Gastrocnemius medialis (tissue), 4 donors: ENCODE data around the gene PIGN. TPM values are rescaled to one million over a fixed set of nuclear protein-coding genes. Genes with fewer than 3 reads are reported as not detected.

Source experiments
- ATAC-seq, 2 donors: fragments of 150-250 bp; one replicate each; pipeline ENCODE4 v1.9.1; 2016
- DNase-seq, 2 donors: peaks; one replicate each; pipeline ENCODE4 v3.0.0-alpha.2; 2019
- H3K27ac ChIP-seq, 4 donors: fragments of 200-600 bp; sonication (generic); 1 replicate in 1 of 4; 2 replicates in 3 of 4; pipeline ENCODE4 v1.5.1; 2016 to 2018; ENCODE audit warnings: mild to moderate bottlenecking in 2 of 4, moderate library complexity in 1 of 4
- H3K27me3 ChIP-seq, 3 donors: fragments of 200-600 bp; sonication (generic) in 2 of 3; 1 replicate in 1 of 3; 2 replicates in 2 of 3; pipeline versions ENCODE4 v1.5.1 to v1.6.0; 2016 to 2019; ENCODE audit warnings: mild to moderate bottlenecking in 1 of 3, moderate library complexity in 1 of 3
- H3K36me3 ChIP-seq, 2 donors: fragments of 200-600 bp; sonication (generic) in 1 of 2; one replicate each; pipeline ENCODE4 v1.5.1; 2017 to 2018
- H3K4me1 ChIP-seq, 2 donors: fragments of 200-600 bp; sonication (generic) in 1 of 2; one replicate each; pipeline ENCODE4 v1.5.1; 2016 to 2017; ENCODE audit warnings: mild to moderate bottlenecking in 2 of 2
- H3K4me3 ChIP-seq, 4 donors: fragments of 200-600 bp; sonication (generic) in 3 of 4; 1 replicate in 1 of 4; 2 replicates in 3 of 4; pipeline ENCODE4 v1.5.1; 2016 to 2019; ENCODE audit warnings: mild to moderate bottlenecking in 2 of 4
- H3K9me3 ChIP-seq, 3 donors: fragments of 200-600 bp; sonication (generic) in 2 of 3; 1 replicate in 1 of 3; 2 replicates in 2 of 3; pipeline ENCODE4 v1.5.1; 2016 to 2019
- CTCF ChIP-seq, 5 experiments: fragments of 450-650 bp in 3 of 5; fragments of 200-600 bp in 2 of 5; sonication (generic) in 2 of 5; IDR thresholded peaks in 4 of 5; conservative IDR thresholded peaks in 1 of 5; 1 replicate in 4 of 5; 2 replicates in 1 of 5; pipeline ENCODE4 v1.5.1; 2016 to 2019; ENCODE audit warnings: antibody characterized with exemption in 5 of 5, mild to moderate bottlenecking in 3 of 5, moderate library complexity in 3 of 5
- POLR2A ChIP-seq, 2 donors: fragments of 450-650 bp; IDR thresholded peaks; one replicate each; pipeline ENCODE4 v1.6.1; 2017; ENCODE audit warnings: antibody characterized with exemption in 2 of 2, mild to moderate bottlenecking in 2 of 2, moderate library complexity in 2 of 2
- in situ Hi-C, 4 donors: fragments of 200-750 bp; cut with MboI; loops; one replicate each; pipeline versions ENCODE4 v1.15.0 to v1.8.0; 2017; ENCODE audit warnings: low sequenced_read_pairs in 4 of 4
- intact Hi-C: fragments of 100-400 bp; cut with DNase I; formaldehyde crosslinking; loops from one replicate; pipeline ENCODE4 v1.15.1; 2023; ENCODE audit warnings: low total_unique reads
- total RNA-seq, 4 donors: library from RNA; depleted of rRNA; stranded (reverse); fragments of >200 nt; gene quantifications; one replicate each; pipeline versions ENCODE4 v1.1.0 to v1.2.3, GENCODE V29; 2016

The PIGN gene
- total RNA-seq, 4 donors from 2014 or later: 10.7 to 18.7 (median 14.8) TPM

GRCh38 chr18:62072370-62072769 lies 114.5 kb downstream of the PIGN start:
- TF ChIP-seq POLR2A (IDR thresholded peaks at IDR 0.05) (no peak), CTCF (IDR thresholded peaks at IDR 0.05 in 4 of 5, conservative IDR thresholded peaks at IDR 0.05 in 1 of 5) (no peak)
- DNase-seq (no peak), ATAC-seq (no peak)
- no peak overlapping the region for H3K4me3 ChIP-seq
- H3K9me3 ChIP-seq: no peaks in the 10 kb centered on the region
- no peaks in the 10 kb centered on the region for H3K27me3 ChIP-seq
- H3K4me1 ChIP-seq: no peaks in the 10 kb centered on the region
- H3K36me3 ChIP-seq: peaks cover 0 to 16% of the 10 kb centered on the region in 2 donors
- intact Hi-C loops (no loop called here), in situ Hi-C loops (no loop called here)
- no peak overlapping the region for H3K27ac ChIP-seq

- no peak for DNase-seq
- intact Hi-C loops (no loop called here), in situ Hi-C loops (no loop called here)
- no peak for ATAC-seq
- H3K27me3 ChIP-seq: no peaks in the 10 kb centered on the region
- H3K4me1 ChIP-seq: no peaks in the 10 kb centered on the region
- H3K27ac ChIP-seq: no peak overlapping the region
- H3K9me3 ChIP-seq: no peaks in the 10 kb centered on the region
- TF ChIP-seq CTCF (IDR thresholded peaks at IDR 0.05 in 4 of 5, conservative IDR thresholded peaks at IDR 0.05 in 1 of 5) (no peak), POLR2A (IDR thresholded peaks at IDR 0.05) (no peak)
- peaks cover 0 to 16% of the 10 kb centered on the region in 2 donors for H3K36me3 ChIP-seq
- H3K4me3 ChIP-seq: no peak overlapping the region
These were observed 115.8 kb downstream of the PIGN start for GRCh38 chr18:62071071-62071470.

GRCh38 chr18:62070302-62070701 lies 116.6 kb downstream of the PIGN start:
- H3K27ac ChIP-seq: no peak overlapping the region
- no peak for ATAC-seq
- in situ Hi-C loops: no loop called here

GRCh38 chr18:62069556-62069955 lies 117.3 kb downstream of the PIGN start:
- intact Hi-C loops: no loop called here
- no peak for ATAC-seq
- H3K4me1 ChIP-seq: no peaks in the 10 kb centered on the region
- H3K9me3 ChIP-seq: no peaks in the 10 kb centered on the region
- no peak overlapping the region for H3K27ac ChIP-seq
- no peaks in the 10 kb centered on the region for H3K27me3 ChIP-seq
- DNase-seq: no peak
- TF ChIP-seq POLR2A (IDR thresholded peaks at IDR 0.05) (no peak), CTCF (IDR thresholded peaks at IDR 0.05 in 4 of 5, conservative IDR thresholded peaks at IDR 0.05 in 1 of 5) (no peak)
- in situ Hi-C loops: no loop called here
- H3K36me3 ChIP-seq: peaks cover 0 to 16% of the 10 kb centered on the region in 2 donors
- no peak overlapping the region for H3K4me3 ChIP-seq

More at GRCh38 chr18:62070302-62070701, 116.6 kb downstream of the PIGN start:
- no peaks in the 10 kb centered on the region for H3K4me1 ChIP-seq
- H3K4me3 ChIP-seq: no peak overlapping the region
- no peaks in the 10 kb centered on the region for H3K27me3 ChIP-seq
- no peaks in the 10 kb centered on the region for H3K9me3 ChIP-seq
- intact Hi-C loops: no loop called here
- no peak for TF ChIP-seq POLR2A (IDR thresholded peaks at IDR 0.05)
- TF ChIP-seq CTCF (IDR thresholded peaks at IDR 0.05 in 4 of 5, conservative IDR thresholded peaks at IDR 0.05 in 1 of 5): no peak
- DNase-seq: no peak
- peaks cover 0 to 16% of the 10 kb centered on the region in 2 donors for H3K36me3 ChIP-seq
